ENCODE results near the gene ZDHHC11.
"Not testable (repeated sequence)": the region's sequence is repeated elsewhere in the genome, so short reads cannot be mapped to it uniquely, and the experiment has no call there.

The ZDHHC11 gene

GRCh38 chr5:775961-776861, 74.6 kb downstream of the ZDHHC11 start:
- DNase-seq (ENCODE audit: low spot score): peak; percentile 13

GRCh38 chr5:775595-775960, 75.2 kb downstream of the ZDHHC11 start:
- DNase-seq (ENCODE audit: low spot score): not testable (repeated sequence)

DNA sequence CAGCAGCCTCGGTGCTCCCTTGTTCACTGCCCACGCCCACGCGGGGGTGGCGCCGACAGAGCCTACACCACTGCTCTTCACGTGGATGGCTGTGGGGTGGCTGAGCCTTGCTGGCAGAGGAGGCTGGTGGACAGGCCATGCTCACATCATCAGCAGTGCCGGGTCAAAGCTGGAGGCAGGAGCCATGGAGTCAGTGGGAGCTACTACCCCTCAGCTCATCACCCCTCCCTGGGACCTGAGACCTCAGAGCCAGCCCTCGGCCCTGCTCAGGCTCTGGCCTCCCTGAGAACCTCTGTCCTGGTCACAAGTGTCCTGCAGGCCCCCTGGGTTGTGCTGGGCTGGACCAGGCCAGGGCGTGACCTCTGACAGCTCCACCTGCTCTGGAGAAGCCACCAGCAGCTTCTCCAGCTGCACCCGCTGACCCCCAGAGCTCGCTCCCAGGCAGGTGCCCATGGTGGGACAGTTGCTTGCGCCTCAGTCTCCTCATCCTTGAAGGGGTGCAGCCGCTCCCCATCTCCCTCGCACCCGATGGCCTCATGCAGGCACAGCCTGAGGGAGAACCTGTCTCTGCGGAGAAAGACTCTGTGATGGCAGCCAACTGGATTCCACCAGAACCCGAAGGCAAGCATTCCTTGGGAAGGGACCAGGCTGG, 75.8 kb downstream of the ZDHHC11 start:
- peak; percentile 7 for DNase-seq (ENCODE audit: low spot score)

GRCh38 chr5:774304-774703, 76.5 kb downstream of the ZDHHC11 start:
- DNase-seq (ENCODE audit: low spot score): not testable (repeated sequence)

DNA sequence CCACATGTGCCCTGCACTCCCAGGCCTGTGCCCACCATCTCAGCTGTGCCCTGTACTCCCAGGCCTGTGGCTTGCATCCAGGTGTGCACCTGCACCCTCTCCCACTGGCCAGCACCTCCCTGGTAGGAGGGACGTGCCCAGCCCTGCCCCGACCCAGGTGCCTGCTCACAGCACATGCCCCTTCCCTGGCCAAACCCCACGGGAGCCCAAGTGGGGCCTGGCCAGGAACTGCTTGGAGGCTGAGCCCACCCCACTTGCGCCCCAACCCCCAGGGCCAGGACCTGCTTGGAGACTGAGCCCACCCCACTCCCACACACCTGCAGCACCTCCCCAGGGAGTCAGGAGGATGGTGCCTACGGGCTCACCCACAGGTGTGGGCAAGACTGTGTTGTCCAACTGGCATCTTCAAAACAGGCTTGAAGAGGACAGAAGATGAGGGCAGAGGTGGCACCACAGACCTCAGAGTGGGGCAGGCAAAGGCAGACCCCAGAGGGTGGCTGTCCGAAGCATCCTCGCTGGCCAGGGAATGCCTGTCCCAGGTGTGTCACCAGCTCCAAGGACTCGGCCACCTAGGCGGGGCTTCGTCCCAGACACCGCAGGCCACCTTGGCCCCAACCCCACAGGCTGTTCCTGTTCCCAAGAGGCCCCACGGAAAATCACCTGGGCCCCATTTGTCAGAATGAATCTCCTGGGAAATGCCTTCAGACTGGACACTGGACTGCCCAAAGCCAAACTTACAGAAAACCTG, 77.1 kb downstream of the ZDHHC11 start:
- DNase-seq (ENCODE audit: low spot score): peak; percentile 12

GRCh38 chr5:772931-773330, 77.9 kb downstream of the ZDHHC11 start:
- DNase-seq (ENCODE audit: low spot score): peak; percentile 16

DNA sequence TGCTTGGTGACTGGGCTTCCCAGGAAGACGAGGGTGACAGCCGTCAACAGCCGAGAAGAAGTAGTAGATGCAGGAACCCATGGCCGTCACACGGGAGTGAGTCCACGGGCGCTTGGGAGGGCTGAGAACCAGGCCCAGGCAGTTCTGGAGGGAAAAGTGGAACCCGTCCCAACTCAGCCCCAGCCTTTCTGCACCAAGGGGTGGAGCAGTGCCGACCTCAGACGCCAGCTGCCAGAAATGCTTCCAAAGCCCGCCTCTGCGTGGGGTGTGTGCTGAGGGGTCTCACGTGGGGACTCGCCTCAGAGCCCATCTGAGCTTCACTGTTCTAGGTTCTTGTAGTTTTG, 78.3 kb downstream of the ZDHHC11 start:
- not testable (repeated sequence) for DNase-seq (ENCODE audit: low spot score)

DNA sequence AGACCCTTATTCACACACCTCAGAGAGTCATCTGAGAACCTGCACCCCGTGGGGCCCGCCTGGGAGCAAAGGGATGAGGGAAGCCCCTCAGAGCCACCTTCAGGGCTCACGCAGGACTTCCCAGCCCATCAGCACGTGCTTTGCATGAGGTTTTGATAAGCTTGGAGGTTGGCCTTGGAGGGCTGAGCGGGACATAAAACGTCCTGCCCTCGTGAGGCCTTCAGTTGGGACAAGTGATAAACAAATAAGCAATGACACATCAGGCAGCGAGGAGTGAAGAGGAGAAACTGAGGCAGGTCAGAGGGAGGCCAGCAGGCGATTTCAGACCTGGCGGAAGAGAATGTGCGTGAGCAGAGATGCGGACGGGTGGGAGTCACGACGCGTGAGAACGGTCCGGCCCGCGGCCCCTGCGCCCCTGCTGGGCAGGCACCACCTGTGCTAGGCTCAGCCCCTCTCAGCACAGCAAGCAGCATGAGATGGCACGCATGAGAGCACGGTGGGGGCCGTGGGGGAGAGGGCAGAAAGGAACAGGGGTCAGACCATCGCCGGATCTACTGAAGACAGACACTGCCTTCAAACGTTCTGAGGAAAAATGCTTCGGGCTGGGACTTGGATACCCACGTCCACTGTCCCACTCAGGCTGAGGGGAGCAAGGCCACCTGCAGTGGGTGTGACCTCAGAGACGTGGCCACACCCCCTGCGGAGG, 78.8 kb downstream of the ZDHHC11 start:
- DNase-seq (ENCODE audit: low spot score): not testable (repeated sequence)

GRCh38 chr5:771087-771781, 79.6 kb downstream of the ZDHHC11 start:
- DNase-seq (ENCODE audit: low spot score): not testable (repeated sequence)

GRCh38 chr5:770585-770984, 80.2 kb downstream of the ZDHHC11 start:
- DNase-seq (ENCODE audit: low spot score): peak; percentile 11

DNA sequence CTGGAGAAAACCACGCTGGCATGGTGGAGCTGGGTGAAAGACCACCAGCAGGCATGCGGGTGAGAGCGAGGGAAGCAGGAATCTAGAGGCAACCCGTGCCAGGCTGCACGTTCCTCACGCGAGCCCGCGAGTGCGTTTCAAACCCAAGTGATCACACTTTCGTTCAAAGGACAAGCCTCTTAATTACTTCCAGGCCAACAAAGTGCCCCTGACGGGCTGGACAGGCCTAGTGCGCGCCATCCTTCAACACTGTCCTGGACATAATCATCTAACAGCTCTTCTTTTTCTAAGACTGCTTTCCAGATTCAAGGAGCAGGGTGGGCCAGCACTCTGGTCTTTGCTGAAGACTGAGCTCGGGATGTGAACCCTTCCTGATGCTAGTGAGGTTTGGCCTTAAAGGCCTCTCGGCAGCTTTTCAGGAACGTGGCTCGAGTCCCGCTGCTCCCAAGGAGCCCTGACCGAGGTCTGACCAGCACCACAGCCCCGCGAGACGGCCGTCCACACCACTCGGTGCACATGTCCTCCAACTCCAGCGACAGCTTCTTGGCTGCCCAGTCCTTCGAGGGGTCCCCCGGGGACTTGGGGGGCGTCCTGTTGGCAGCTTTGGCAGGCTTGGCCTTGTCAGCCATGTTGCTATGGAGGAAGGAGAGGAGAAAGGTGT, 81.2 kb downstream of the ZDHHC11 start:
- DNase-seq (ENCODE audit: low spot score): not testable (repeated sequence)

- DNase-seq (ENCODE audit: low spot score): peak; percentile 8
Observed at GRCh38 chr5:766666-767431, 83.9 kb downstream of the ZDHHC11 start.

GRCh38 chr5:765948-766631, 84.7 kb downstream of the ZDHHC11 start:
- peak; percentile 14 for DNase-seq (ENCODE audit: low spot score)

DNA sequence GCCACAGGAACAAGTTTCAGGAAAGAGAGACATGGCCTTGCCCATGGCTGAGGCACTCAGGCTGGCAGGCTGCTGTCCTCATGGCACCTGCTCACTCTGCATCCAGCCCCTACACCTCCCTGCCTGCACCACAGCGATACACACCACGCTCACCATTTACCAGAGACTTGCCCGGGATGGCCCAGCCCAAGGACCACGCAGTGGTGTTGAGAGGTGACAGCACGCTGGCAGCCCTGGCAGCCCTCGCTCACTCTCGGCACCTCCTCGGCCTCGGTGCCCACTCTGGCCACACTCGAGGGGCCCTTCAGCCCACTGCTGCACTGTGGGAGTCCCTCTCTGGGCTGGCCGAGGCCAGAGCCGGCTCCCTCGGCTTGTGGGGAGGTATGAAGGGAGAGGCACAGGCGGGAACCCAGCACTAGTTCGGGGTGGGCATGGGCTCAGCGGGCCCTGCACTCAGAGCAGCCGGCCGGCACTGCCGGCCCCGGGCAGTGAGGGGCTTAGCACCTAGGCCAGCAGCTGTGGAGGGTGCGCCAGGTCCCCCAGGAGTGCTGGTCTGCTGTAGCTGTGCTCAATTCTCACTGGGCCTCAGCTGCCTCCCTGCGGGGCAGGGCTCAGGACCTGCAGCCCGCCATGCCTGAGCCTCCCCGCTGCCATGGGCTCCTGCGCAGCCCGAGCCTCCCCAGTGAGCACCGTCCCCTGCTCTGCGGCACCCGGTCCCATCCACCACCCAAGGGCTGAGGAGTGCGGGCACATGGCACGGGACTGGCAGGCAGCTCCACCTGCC, 86.6 kb downstream of the ZDHHC11 start:
- peak; percentile 9 for DNase-seq (ENCODE audit: low spot score)

DNA sequence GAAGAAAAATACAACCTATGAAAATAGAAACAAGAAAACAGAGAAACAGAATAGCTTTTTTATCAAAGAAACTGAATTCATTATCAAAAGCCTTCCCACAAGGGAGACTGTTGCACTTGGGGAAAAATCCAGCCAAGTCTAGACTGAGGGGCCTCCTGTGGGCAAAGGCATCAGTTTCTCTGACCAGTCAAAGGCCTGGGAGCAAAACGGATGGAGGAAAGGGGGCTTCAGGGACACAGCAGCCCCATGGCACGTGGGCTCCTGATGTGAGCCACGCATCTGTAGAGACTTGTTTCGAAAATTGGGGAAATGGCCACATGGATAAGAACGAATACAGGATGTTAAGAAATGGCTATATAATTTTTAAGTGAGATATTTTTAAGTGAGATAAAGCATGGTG, 87.4 kb downstream of the ZDHHC11 start:
- DNase-seq (ENCODE audit: low spot score): peak; percentile 10

GRCh38 chr5:762996-763395, 87.8 kb downstream of the ZDHHC11 start:
- DNase-seq (ENCODE audit: low spot score): not testable (repeated sequence)

- peak; percentile 24 for DNase-seq (ENCODE audit: low spot score)
Observed at GRCh38 chr5:761854-762710, 88.7 kb downstream of the ZDHHC11 start.
